Measurements from ENCODE around the gene WASHC2A. TPM values are rescaled to one million over a fixed set of nuclear protein-coding genes. Genes with fewer than 3 reads are reported as not detected.
A peak's percentile ranks its signal among the peaks of the same experiment; 100 is the strongest.
"Not testable (repeated sequence)": the region's sequence is repeated elsewhere in the genome, so short reads cannot be mapped to it uniquely, and the experiment has no call there.

WASHC2A gene
- total RNA-seq = 46.7 TPM
- long read RNA-seq, full-length matches to known transcripts = 36 of 110 reads
- long read RNA-seq, partial matches to known transcripts = 41 of 110 reads
- long read RNA-seq, other reads (novel, unspliced or antisense) = 33 of 110 reads

GRCh38 chr10:50067546-50068351 lies at the start of gene WASHC2A:
WASHC2A (plus strand) TSS chr10:50067954; CDS start chr10:50068006, 52 bp downstream.
- DNase-seq (peak; percentile 97), ATAC-seq (peak; percentile 99)
- intact Hi-C loops (cut with micrococcal nuclease) = not testable (repeated sequence)

- DNase-seq; ATAC-seq; intact Hi-C loops (cut with micrococcal nuclease): not testable (repeated sequence)
These were observed 48.5 kb upstream of the WASHC2A start for GRCh38 chr10:50019279-50019678.

GRCh38 chr10:50020451-50021024 lies 47.2 kb upstream of the WASHC2A start:
- ATAC-seq; intact Hi-C loops (cut with micrococcal nuclease); DNase-seq: not testable (repeated sequence)

GRCh38 chr10:50021646-50022045 lies 46.1 kb upstream of the WASHC2A start:
- intact Hi-C loops (cut with micrococcal nuclease) = no loop called here
- ATAC-seq (no peak), DNase-seq (no peak)

- intact Hi-C loops (cut with micrococcal nuclease); DNase-seq; ATAC-seq: not testable (repeated sequence)
These were observed 42.9 kb upstream of the WASHC2A start for GRCh38 chr10:50024716-50025383.

GRCh38 chr10:50025627-50026026 lies 42.1 kb upstream of the WASHC2A start:
- no peak for ATAC-seq
- DNase-seq = no peak
- intact Hi-C loops (cut with micrococcal nuclease) = no loop called here

- DNase-seq = no peak
- no peak for ATAC-seq
- intact Hi-C loops (cut with micrococcal nuclease) = no loop called here
These were observed 40.6 kb upstream of the WASHC2A start for GRCh38 chr10:50027195-50027594.

- DNase-seq (no peak), ATAC-seq (no peak)
- intact Hi-C loops (cut with micrococcal nuclease) = no loop called here
These were observed 34.3 kb upstream of the WASHC2A start for GRCh38 chr10:50033481-50033880.

- ATAC-seq; DNase-seq; intact Hi-C loops (cut with micrococcal nuclease): not testable (repeated sequence)
These were observed 32.4 kb upstream of the WASHC2A start for GRCh38 chr10:50035337-50035736.

GRCh38 chr10:50044941-50045664 lies 22.7 kb upstream of the WASHC2A start:
- no peak for DNase-seq
- intact Hi-C loops (cut with micrococcal nuclease) = no loop called here
- no peak for ATAC-seq

GRCh38 chr10:50046457-50046856 lies 21.3 kb upstream of the WASHC2A start:
- DNase-seq; intact Hi-C loops (cut with micrococcal nuclease); ATAC-seq: not testable (repeated sequence)

- DNase-seq; ATAC-seq; intact Hi-C loops (cut with micrococcal nuclease): not testable (repeated sequence)
These were observed 20.2 kb upstream of the WASHC2A start for GRCh38 chr10:50047594-50047993.

GRCh38 chr10:50051995-50052660 lies 15.6 kb upstream of the WASHC2A start:
- ATAC-seq; intact Hi-C loops (cut with micrococcal nuclease); DNase-seq: not testable (repeated sequence)

GRCh38 chr10:50052778-50053376 lies 14.9 kb upstream of the WASHC2A start:
- intact Hi-C loops (cut with micrococcal nuclease); DNase-seq: not testable (repeated sequence)
- peak; percentile 50 for ATAC-seq

- ATAC-seq (peak; percentile 85), DNase-seq (peak; percentile 36)
- intact Hi-C loops (cut with micrococcal nuclease) = not testable (repeated sequence)
These were observed 12.1 kb upstream of the WASHC2A start for GRCh38 chr10:50055494-50056292.

- DNase-seq; ATAC-seq; intact Hi-C loops (cut with micrococcal nuclease): not testable (repeated sequence)
These were observed 11.1 kb upstream of the WASHC2A start for GRCh38 chr10:50056654-50057053.

GRCh38 chr10:50058727-50059126 lies 9.0 kb upstream of the WASHC2A start:
- DNase-seq; ATAC-seq; intact Hi-C loops (cut with micrococcal nuclease): not testable (repeated sequence)

All from left ventricle myocardium superior (tissue), 1 donor.